Lung (tissue), 12 donors: ENCODE results near the gene WDR38. TPM values are rescaled to one million over a fixed set of nuclear protein-coding genes. Genes with fewer than 3 reads are reported as not detected.

Source experiments
- ATAC-seq: fragments of 200-7000 bp; cut with Tn5 transposase; one replicate; pipeline ENCODE4 v1.9.1; 2020; ENCODE audit warnings: moderate number of reproducible peaks; ENCODE audit not compliant: insufficient read depth, low FRiP score
- DNase-seq, 3 donors: peaks; one replicate each; pipeline ENCODE4 v3.0.0-alpha.2; 2013 to 2017
- H3K27ac ChIP-seq, 2 donors: one replicate each; pipeline ENCODE4 v1.5.1; 2013; ENCODE audit warnings: mild to moderate bottlenecking in 2 of 2, moderate library complexity in 2 of 2, control low read depth in 1 of 2, inconsistent platforms in 1 of 2, low read depth in 1 of 2, low read length in 1 of 2
- H3K27me3 ChIP-seq, 3 donors: one replicate each; pipeline ENCODE4 v1.5.1; 2013; ENCODE audit warnings: low read length in 2 of 3; ENCODE audit not compliant: control insufficient read depth in 3 of 3, insufficient read depth in 3 of 3
- H3K36me3 ChIP-seq, 4 donors: one replicate each; pipeline ENCODE4 v1.5.1; 2013; ENCODE audit warnings: low read length in 4 of 4, mild to moderate bottlenecking in 1 of 4, moderate library complexity in 1 of 4; ENCODE audit not compliant: control insufficient read depth in 4 of 4, insufficient read depth in 4 of 4
- H3K4me1 ChIP-seq, 5 donors: one replicate each; pipeline ENCODE4 v1.5.1; 2013; ENCODE audit warnings: low read length in 5 of 5, mild to moderate bottlenecking in 2 of 5, moderate library complexity in 1 of 5; ENCODE audit not compliant: control insufficient read depth in 5 of 5, insufficient read depth in 5 of 5
- H3K4me3 ChIP-seq: one replicate; pipeline ENCODE4 v1.5.1; 2013; ENCODE audit warnings: mild to moderate bottlenecking, control low read depth, moderate library complexity
- H3K9ac ChIP-seq, 2 donors: one replicate each; pipeline ENCODE4 v1.5.1; 2013; ENCODE audit warnings: low read length in 2 of 2, control low read depth in 1 of 2; ENCODE audit not compliant: insufficient read depth in 1 of 2
- H3K9me3 ChIP-seq, 4 donors: one replicate each; pipeline ENCODE4 v1.5.1; 2013; ENCODE audit warnings: low read length in 3 of 4, mild to moderate bottlenecking in 1 of 4, moderate library complexity in 1 of 4; ENCODE audit not compliant: control insufficient read depth in 4 of 4, insufficient read depth in 3 of 4
- CTCF ChIP-seq: IDR thresholded peaks from 2 replicates; pipeline ENCODE4 v1.5.1; 2012; ENCODE audit warnings: mild to moderate bottlenecking; ENCODE audit errors: control extremely low read depth, extremely low read depth
- WGBS, 2 donors: extraction: QIAGEN DNeasy Blood & Tissue Kit; methylation state at CpG; one replicate each; pipeline ENCODE4 v1.1.7; 2013; 5-methylcytosine and 5-hydroxymethylcytosine counted together
- polyA plus RNA-seq, 2 donors: library from polyadenylated mRNA; stranded (reverse); fragments of 200-250 nt; gene quantifications; one replicate each; pipeline ENCODE4 v1.2.1, GENCODE V29; 2013
- total RNA-seq, 2 donors: library from RNA; depleted of rRNA in 1 of 2; stranded (reverse); fragments of >200 nt in 1 of 2; gene quantifications; one replicate each; pipeline ENCODE4 v1.2.1, GENCODE V29; 2014 to 2021
- donor health status: control.
- donor health status: control.
- donor health status: Bipolar disorder and iron deficiency.
- donor health status: healthy.
- donor health status: DM: yes; HTN: yes; CAD: no.

Gene WDR38
- total and polyA plus RNA-seq, 4 donors = 6.0 to 28.9 (median 12.1) TPM

GRCh38 chr9:124813501-124814163, 39.6 kb upstream of the WDR38 start:
- WGBS, 2 donors = 90% methylated on average over 11 of the region's 11 CpGs
- H3K9ac ChIP-seq = no peak overlapping the region

GRCh38 chr9:124814164-124814535, 39.1 kb upstream of the WDR38 start:
- H3K27me3 ChIP-seq = no peaks in the 10 kb centered on the region
- H3K9me3 ChIP-seq = peaks cover 0 to 2% (median 0%) of the 10 kb centered on the region in 4 donors
- H3K4me1 ChIP-seq = peaks cover 0 to 12% (median 7%) of the 10 kb centered on the region in 5 donors
- WGBS, 2 donors = 82 to 83% methylated on average over 5 of the region's 5 CpGs
- peaks cover 0 to 6% (median 3%) of the 10 kb centered on the region in 4 donors for H3K36me3 ChIP-seq
- H3K27ac ChIP-seq = no peak overlapping the region
- ATAC-seq (no peak), DNase-seq (no peak)
- no peak for TF ChIP-seq CTCF
- H3K4me3 ChIP-seq = no peak overlapping the region
- no peak overlapping the region for H3K9ac ChIP-seq

More at GRCh38 chr9:124813501-124814163, 39.6 kb upstream of the WDR38 start:
- Histone ChIP-seq H3K27ac (no peak overlapping the region), H3K27me3 (no peaks in the 10 kb centered on the region), H3K36me3 (peaks cover 0 to 6% (median 3%) of the 10 kb centered on the region in 4 donors), H3K4me3 (no peak overlapping the region), H3K4me1 (peaks cover 0 to 12% (median 7%) of the 10 kb centered on the region in 5 donors), H3K9me3 (peaks cover 0 to 1% (median 0%) of the 10 kb centered on the region in 4 donors)
- ATAC-seq (no peak), DNase-seq (no peak)
- TF ChIP-seq CTCF = no peak

GRCh38 chr9:124815601-124816000, 37.7 kb upstream of the WDR38 start:
- Histone ChIP-seq H3K27ac (no peak overlapping the region), H3K4me3 (no peak overlapping the region), H3K36me3 (peaks cover 0 to 2% (median under 1%) of the 10 kb centered on the region in 4 donors), H3K4me1 (peaks cover 0 to 12% (median 7%) of the 10 kb centered on the region in 5 donors), H3K27me3 (no peaks in the 10 kb centered on the region), H3K9me3 (peaks cover 0 to 2% (median 0%) of the 10 kb centered on the region in 4 donors), H3K9ac (no peak overlapping the region)
- DNase-seq = no peak
- no peak for TF ChIP-seq CTCF
- 91 to 95% methylated on average over 5 of the region's 5 CpGs for WGBS, 2 donors
- ATAC-seq = no peak
